T-helper 9 cell (primary cell): ENCODE measurements around the gene NSD2.
"Not testable (repeated sequence)": the region's sequence is repeated elsewhere in the genome, so short reads cannot be mapped to it uniquely, and the experiment has no call there.

Experiments used
- DNase-seq: peaks from one replicate; pipeline ENCODE4 v3.0.0-alpha.2; 2020

Gene NSD2

GRCh38 chr4:1900624-1901023 lies 29.4 kb downstream of the NSD2 start:
- no peak for DNase-seq

- no peak for DNase-seq
Measured at GRCh38 chr4:1901127-1901526, 29.9 kb downstream of the NSD2 start.

GRCh38 chr4:1902243-1902642 lies 31.1 kb downstream of the NSD2 start:
- DNase-seq = no peak

- DNase-seq = no peak
Measured at GRCh38 chr4:1903035-1903434, 31.8 kb downstream of the NSD2 start.

- no peak for DNase-seq
Measured at GRCh38 chr4:1904042-1904441, 32.8 kb downstream of the NSD2 start.

GRCh38 chr4:1907848-1908525 lies 36.8 kb downstream of the NSD2 start:
- no peak for DNase-seq

- not testable (repeated sequence) for DNase-seq
Measured at GRCh38 chr4:1909696-1910095, 38.5 kb downstream of the NSD2 start.

- no peak for DNase-seq
Measured at GRCh38 chr4:1910643-1911042, 39.5 kb downstream of the NSD2 start.

- DNase-seq = not testable (repeated sequence)
Measured at GRCh38 chr4:1911316-1911715, 40.1 kb downstream of the NSD2 start.

- DNase-seq = no peak
Measured at GRCh38 chr4:1922821-1923220, 51.6 kb downstream of the NSD2 start.

GRCh38 chr4:1927675-1928074 lies 56.5 kb downstream of the NSD2 start:
- DNase-seq = no peak

- DNase-seq = no peak
Measured at GRCh38 chr4:1928356-1929239, 57.4 kb downstream of the NSD2 start.

GRCh38 chr4:1932736-1933135 lies 61.5 kb downstream of the NSD2 start:
- DNase-seq = no peak

GRCh38 chr4:1933700-1934099 lies 62.5 kb downstream of the NSD2 start:
- no peak for DNase-seq

GRCh38 chr4:1937550-1937949 lies 66.4 kb downstream of the NSD2 start:
- no peak for DNase-seq

- DNase-seq = no peak
Measured at GRCh38 chr4:1938027-1938426, 66.8 kb downstream of the NSD2 start.

- DNase-seq = no peak
Measured at GRCh38 chr4:1939664-1940509, 68.7 kb downstream of the NSD2 start.

- DNase-seq = no peak
Measured at GRCh38 chr4:1940566-1940965, 69.4 kb downstream of the NSD2 start.

- DNase-seq = no peak
Measured at GRCh38 chr4:1943928-1944327, 72.7 kb downstream of the NSD2 start.

GRCh38 chr4:1945124-1945895 lies 74.1 kb downstream of the NSD2 start:
- no peak for DNase-seq

- DNase-seq = no peak
Measured at GRCh38 chr4:1945912-1946311, 74.7 kb downstream of the NSD2 start.

GRCh38 chr4:1948232-1948631 lies 77.0 kb downstream of the NSD2 start:
- no peak for DNase-seq
